ENCODE data around the gene ARHGAP15. TPM values are rescaled to one million over a fixed set of nuclear protein-coding genes. Genes with fewer than 3 reads are reported as not detected.

ARHGAP15 gene
- total RNA-seq, 4 donors from 2014 or later, result 1.7 to 16.8 (median 3.7) TPM

GRCh38 chr2:143759455-143759854 lies 630.2 kb downstream of the ARHGAP15 start:
- no peak for DNase-seq
- intact Hi-C loops (cut with DNase I), result no loop called here

GRCh38 chr2:143762176-143762928 lies 633.1 kb downstream of the ARHGAP15 start:
- Histone ChIP-seq H3K9me3 (no peaks in the 10 kb centered on the region), H3K36me3 (no peaks in the 10 kb centered on the region), H3K27me3 (no peaks in the 10 kb centered on the region), H3K4me1 (no peaks in the 10 kb centered on the region), H3K27ac (no peak overlapping the region), H3K4me3 (no peak overlapping the region)
- TF ChIP-seq POLR2A (IDR thresholded peaks at IDR 0.05), result no peak
- no peak for TF ChIP-seq CTCF (IDR thresholded peaks at IDR 0.05)
- 80 to 84% methylated on average over 3 of the region's 3 CpGs for WGBS, 2 donors
- no peak for DNase-seq
- intact Hi-C loops (cut with DNase I), result no loop called here

More at GRCh38 chr2:143759455-143759854, 630.2 kb downstream of the ARHGAP15 start:
- Histone ChIP-seq H3K27ac (no peak overlapping the region), H3K9me3 (no peaks in the 10 kb centered on the region), H3K4me3 (no peak overlapping the region), H3K27me3 (no peaks in the 10 kb centered on the region), H3K36me3 (no peaks in the 10 kb centered on the region), H3K4me1 (no peaks in the 10 kb centered on the region)
- TF ChIP-seq CTCF (IDR thresholded peaks at IDR 0.05), result no peak
- TF ChIP-seq POLR2A (IDR thresholded peaks at IDR 0.05), result no peak
- 86 to 89% methylated on average over 6 of the region's 6 CpGs for WGBS, 2 donors

GRCh38 chr2:143764261-143764660 lies 635.0 kb downstream of the ARHGAP15 start:
- no peak for TF ChIP-seq POLR2A (IDR thresholded peaks at IDR 0.05)
- TF ChIP-seq CTCF (IDR thresholded peaks at IDR 0.05), result no peak
- 68 to 72% methylated on average over 4 of the region's 4 CpGs for WGBS, 2 donors

DNA sequence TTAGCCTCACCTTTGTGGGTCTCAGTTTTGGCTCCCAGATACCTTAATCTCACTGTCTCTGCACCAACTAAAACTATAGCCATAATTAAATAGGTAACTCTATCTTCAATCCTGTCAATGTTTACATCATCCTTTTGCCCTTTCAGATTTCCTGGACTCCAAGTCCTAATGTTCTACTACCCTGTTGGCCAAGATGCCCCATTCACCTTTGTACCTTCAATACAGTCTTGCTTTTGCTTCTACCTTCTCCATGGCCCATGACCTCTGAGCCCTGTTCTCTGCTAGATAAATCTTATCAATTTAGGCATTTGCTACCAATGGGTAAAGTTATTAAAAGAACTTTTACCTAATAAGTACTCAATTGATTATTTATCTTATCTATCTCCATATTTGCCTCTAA lies 635.5 kb downstream of the ARHGAP15 start:
- Histone ChIP-seq H3K4me3 (no peak overlapping the region), H3K9me3 (no peaks in the 10 kb centered on the region), H3K27ac (no peak overlapping the region), H3K4me1 (no peaks in the 10 kb centered on the region), H3K36me3 (no peaks in the 10 kb centered on the region), H3K27me3 (no peaks in the 10 kb centered on the region)
- no peak for DNase-seq
- intact Hi-C loops (cut with DNase I), result no loop called here
- TF ChIP-seq CTCF (IDR thresholded peaks at IDR 0.05) (no peak), POLR2A (IDR thresholded peaks at IDR 0.05) (no peak)

More at GRCh38 chr2:143764261-143764660, 635.0 kb downstream of the ARHGAP15 start:
- no peak for DNase-seq
- no peak overlapping the region for H3K27ac ChIP-seq
- intact Hi-C loops (cut with DNase I), result no loop called here
- H3K9me3 ChIP-seq, result no peaks in the 10 kb centered on the region
- H3K36me3 ChIP-seq, result no peaks in the 10 kb centered on the region
- no peak overlapping the region for H3K4me3 ChIP-seq
- no peaks in the 10 kb centered on the region for H3K27me3 ChIP-seq
- no peaks in the 10 kb centered on the region for H3K4me1 ChIP-seq

GRCh38 chr2:143768991-143769390 lies 639.8 kb downstream of the ARHGAP15 start:
- H3K9me3 ChIP-seq, result no peaks in the 10 kb centered on the region
- H3K27me3 ChIP-seq, result no peaks in the 10 kb centered on the region
- H3K36me3 ChIP-seq, result no peaks in the 10 kb centered on the region
- intact Hi-C loops (cut with DNase I), result no loop called here
- TF ChIP-seq POLR2A (IDR thresholded peaks at IDR 0.05) (no peak), CTCF (IDR thresholded peaks at IDR 0.05) (no peak)
- no peak for DNase-seq
- WGBS, 2 donors, result 45 to 81% methylated on average over 1 of the region's 1 CpG
- H3K4me3 ChIP-seq, result no peak overlapping the region
- no peak overlapping the region for H3K27ac ChIP-seq
- no peaks in the 10 kb centered on the region for H3K4me1 ChIP-seq

Measured in esophagus squamous epithelium (tissue), 5 donors.